Caco-2 (cell line): ENCODE measurements around the gene PAX5. TPM values are rescaled to one million over a fixed set of nuclear protein-coding genes. Genes with fewer than 3 reads are reported as not detected.

Experiments
- BruUV-seq: library from RNA; stranded (reverse); fragments of 400-500 nt; replicated peaks from 2 replicates; lab custom pipeline; 2021; lab: Mats Ljungman, UMichigan
- CTCF ChIA-PET: fragments of 300-600 bp; sonication (Branson Sonifier 250); formaldehyde crosslinking; loops from one replicate; lab custom pipeline; 2022; ENCODE audit warnings: antibody characterized with exemption; lab: Charles Lee
- POLR2A ChIA-PET: fragments of 300-600 bp; sonication (Branson Sonifier 250); formaldehyde crosslinking; loops from one replicate; lab custom pipeline; 2022; ENCODE audit warnings: antibody characterized with exemption; lab: Charles Lee
- DNase-seq, 2 experiments: peaks; one replicate each; pipeline versions ENCODE4 v3.0.0 to v3.0.0-alpha.2; 2020 to 2022
- H3K27me3 ChIP-seq: replicated peaks from 2 replicates; pipeline ENCODE4 v1.6.0; 2011; ENCODE audit warnings: low read length; ENCODE audit not compliant: control insufficient read depth, insufficient read depth
- H3K36me3 ChIP-seq: 2 replicates; pipeline ENCODE4 v1.5.1; 2011; ENCODE audit warnings: low read length; ENCODE audit not compliant: control insufficient read depth, insufficient read depth
- H3K4me1 ChIP-seq: fragments of 250-450 bp; sonication (Bioruptor Pico); 2 replicates; pipeline ENCODE4 v1.5.1; 2020; ENCODE audit warnings: mild to moderate bottlenecking
- H3K4me3 ChIP-seq: 2 replicates; pipeline ENCODE4 v1.5.1; 2011; ENCODE audit warnings: low read depth, mild to moderate bottlenecking, control low read depth, low read length
- H3K9me3 ChIP-seq: fragments of 250-450 bp; sonication (Bioruptor Pico); 2 replicates; pipeline ENCODE4 v1.5.1; 2020; ENCODE audit warnings: mild to moderate bottlenecking, moderate library complexity
- H3K27ac Mint-ChIP-seq: one replicate; pipeline ENCODE4 v1.8.0; 2022; ENCODE audit warnings: mixed read lengths; ENCODE audit not compliant: unreplicated experiment
- H3K27me3 Mint-ChIP-seq: one replicate; pipeline ENCODE4 v1.8.0; 2022; ENCODE audit warnings: mixed read lengths; ENCODE audit not compliant: insufficient read depth, unreplicated experiment
- H3K36me3 Mint-ChIP-seq: one replicate; pipeline ENCODE4 v1.8.0; 2022; ENCODE audit warnings: mild to moderate bottlenecking, mixed read lengths; ENCODE audit not compliant: insufficient read depth, unreplicated experiment
- H3K4me1 Mint-ChIP-seq: one replicate; pipeline ENCODE4 v1.8.0; 2022; ENCODE audit warnings: low read depth, mixed read lengths; ENCODE audit not compliant: unreplicated experiment
- H3K4me3 Mint-ChIP-seq: one replicate; pipeline ENCODE4 v1.8.0; 2022; ENCODE audit warnings: mild to moderate bottlenecking, moderate library complexity, mixed read lengths; ENCODE audit not compliant: unreplicated experiment
- H3K9me3 Mint-ChIP-seq: one replicate; pipeline ENCODE4 v1.8.0; 2022; ENCODE audit warnings: mixed read lengths; ENCODE audit not compliant: unreplicated experiment
- intact Hi-C: fragments of 100-400 bp; cut with micrococcal nuclease; formaldehyde crosslinking; loops from one replicate; pipeline ENCODE4 v1.10.0; 2022; ENCODE audit not compliant: unreplicated experiment
- total RNA-seq: library from RNA; stranded (reverse); gene quantifications from 2 replicates; pipeline ENCODE4 v1.2.3, GENCODE V29; 2022
- TF ChIP-seq, protein P1 (sequence below), 2 experiments: fragments of 200-600 bp in 1 of 2; IDR thresholded peaks; 1 replicate in 1 of 2; 2 replicates in 1 of 2; pipeline versions ENCODE4 v1.5.1 to v1.8.0; 2011 to 2022; ENCODE audit warnings: antibody characterized with exemption in 1 of 2, control low read depth in 1 of 2, inconsistent platforms in 1 of 2, low read depth in 1 of 2, low read length in 1 of 2, mild to moderate bottlenecking in 1 of 2, moderate library complexity in 1 of 2; ENCODE audit not compliant: insufficient read depth in 1 of 2, severe bottlenecking in 1 of 2, unreplicated experiment in 1 of 2

PAX5 gene
- total RNA-seq, 1 experiment from 2014 or later, result not detected

DNA sequence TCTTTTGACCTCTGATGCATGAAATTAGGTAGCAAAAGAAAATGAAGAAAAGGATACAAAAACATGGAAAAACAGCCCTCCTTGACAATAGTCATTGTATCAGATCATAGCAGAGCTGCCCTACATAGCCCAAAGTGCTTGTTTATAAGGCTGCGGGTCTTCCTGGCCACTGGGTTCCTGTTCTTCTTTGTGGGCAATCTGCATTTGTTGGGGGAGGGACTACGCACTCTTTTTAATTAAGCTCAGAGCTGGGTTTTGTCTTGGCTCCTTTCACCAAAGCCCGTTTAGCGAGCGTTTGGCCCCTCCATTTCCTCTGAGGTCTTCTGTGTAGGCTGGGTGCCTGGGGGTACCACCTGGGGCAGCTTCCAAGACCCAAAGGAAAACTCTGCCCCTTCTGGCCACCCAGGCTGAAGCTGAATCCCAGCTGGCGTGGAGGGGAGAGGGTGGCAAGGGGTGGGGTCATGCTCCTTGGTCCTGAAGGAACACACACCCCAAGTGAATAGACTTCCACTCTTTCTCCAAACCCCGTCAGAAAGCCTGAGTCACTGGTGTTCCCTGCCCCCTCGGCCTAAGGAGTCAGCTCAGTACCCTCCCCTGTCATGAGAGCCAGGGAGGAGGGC lies 6.5 kb upstream of the PAX5 start:
- Mint-ChIP-seq H3K27ac (no peak overlapping the region), H3K36me3 (no peaks in the 10 kb centered on the region), H3K4me1 (peaks cover 7% of the 10 kb centered on the region), H3K9me3 (no peaks in the 10 kb centered on the region), H3K27me3 (peaks cover 22% of the 10 kb centered on the region), H3K4me3 (no peak overlapping the region)
- intact Hi-C loops, result no loop called here
- Histone ChIP-seq H3K27me3 (peaks cover 2% of the 10 kb centered on the region), H3K9me3 (no peaks in the 10 kb centered on the region), H3K4me3 (no peak overlapping the region), H3K36me3 (no peaks in the 10 kb centered on the region), H3K4me1 (peaks cover 8% of the 10 kb centered on the region; the same call in 1 of the 2 replicates)
- no peak for DNase-seq
- ChIA-PET CTCF (no interaction called here), POLR2A (no interaction called here)
- TF ChIP-seq, protein P1, sequence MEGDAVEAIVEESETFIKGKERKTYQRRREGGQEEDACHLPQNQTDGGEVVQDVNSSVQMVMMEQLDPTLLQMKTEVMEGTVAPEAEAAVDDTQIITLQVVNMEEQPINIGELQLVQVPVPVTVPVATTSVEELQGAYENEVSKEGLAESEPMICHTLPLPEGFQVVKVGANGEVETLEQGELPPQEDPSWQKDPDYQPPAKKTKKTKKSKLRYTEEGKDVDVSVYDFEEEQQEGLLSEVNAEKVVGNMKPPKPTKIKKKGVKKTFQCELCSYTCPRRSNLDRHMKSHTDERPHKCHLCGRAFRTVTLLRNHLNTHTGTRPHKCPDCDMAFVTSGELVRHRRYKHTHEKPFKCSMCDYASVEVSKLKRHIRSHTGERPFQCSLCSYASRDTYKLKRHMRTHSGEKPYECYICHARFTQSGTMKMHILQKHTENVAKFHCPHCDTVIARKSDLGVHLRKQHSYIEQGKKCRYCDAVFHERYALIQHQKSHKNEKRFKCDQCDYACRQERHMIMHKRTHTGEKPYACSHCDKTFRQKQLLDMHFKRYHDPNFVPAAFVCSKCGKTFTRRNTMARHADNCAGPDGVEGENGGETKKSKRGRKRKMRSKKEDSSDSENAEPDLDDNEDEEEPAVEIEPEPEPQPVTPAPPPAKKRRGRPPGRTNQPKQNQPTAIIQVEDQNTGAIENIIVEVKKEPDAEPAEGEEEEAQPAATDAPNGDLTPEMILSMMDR (IDR thresholded peaks at IDR 0.05; ENCODE audit: insufficient read depth in 1 of 2, low read depth in 1 of 2, low read length in 1 of 2, severe bottlenecking in 1 of 2, unreplicated experiment in 1 of 2), result no peak
- no TSS peak for BruUV-seq

GRCh38 chr9:37038943-37039464 lies 4.9 kb upstream of the PAX5 start:
- CTCF ChIA-PET, result interaction anchor here (0.6 kb wide), 1 partner anchor 364 kb away, joined by 3 read pairs; no protein-coding TSS in a partner anchor
- no peaks in the 10 kb centered on the region for H3K36me3 ChIP-seq
- Mint-ChIP-seq H3K27me3 (peaks cover 22% of the 10 kb centered on the region), H3K9me3 (no peaks in the 10 kb centered on the region), H3K27ac (no peak overlapping the region), H3K36me3 (no peaks in the 10 kb centered on the region), H3K4me1 (peaks cover 7% of the 10 kb centered on the region), H3K4me3 (no peak overlapping the region)
- no peak for DNase-seq
- no peak overlapping the region for H3K4me3 ChIP-seq
- POLR2A ChIA-PET, result no interaction called here
- no peaks in the 10 kb centered on the region for H3K9me3 ChIP-seq
- intact Hi-C loops, result no loop called here
- no TSS peak for BruUV-seq
- TF ChIP-seq, protein P1 (IDR thresholded peaks at IDR 0.05; ENCODE audit: insufficient read depth in 1 of 2, low read depth in 1 of 2, low read length in 1 of 2, severe bottlenecking in 1 of 2, unreplicated experiment in 1 of 2), result no peak
- H3K27me3 ChIP-seq, result peaks cover 2% of the 10 kb centered on the region
- peaks cover 8% of the 10 kb centered on the region; the same call in 1 of the 2 replicates for H3K4me1 ChIP-seq

DNA sequence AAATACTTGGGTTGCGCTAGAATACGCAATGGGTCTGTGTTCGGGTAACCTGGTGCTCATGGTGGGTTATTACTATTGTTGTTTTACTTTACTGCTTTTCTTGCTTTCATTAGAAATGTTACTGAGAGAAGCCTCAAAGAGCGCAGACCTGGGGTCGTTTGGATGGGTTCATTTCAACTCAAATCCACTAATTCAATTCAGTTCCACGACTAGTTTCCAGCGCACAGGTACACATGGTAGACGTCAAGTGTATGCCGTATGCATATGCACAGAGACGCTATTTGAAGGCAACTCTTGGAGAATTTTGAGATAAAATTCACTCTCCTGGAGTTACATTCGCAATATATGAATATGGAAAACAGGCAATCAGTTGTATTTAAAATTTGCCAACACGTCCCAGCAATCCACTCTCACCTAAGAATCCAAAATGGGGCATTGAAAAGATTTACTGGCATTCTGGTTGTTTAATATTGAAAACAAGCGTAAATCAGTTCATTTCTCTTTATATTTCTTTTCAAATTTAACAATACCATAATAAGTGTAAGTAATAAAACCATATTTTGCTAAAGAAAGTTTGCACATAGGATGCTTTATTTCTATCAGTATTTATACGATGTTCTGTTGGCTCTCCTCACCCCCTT lies 4.4 kb upstream of the PAX5 start:
- no peak for DNase-seq
- no peaks in the 10 kb centered on the region for H3K9me3 ChIP-seq
- H3K4me1 ChIP-seq, result peaks cover 8% of the 10 kb centered on the region; the same call in 1 of the 2 replicates
- Mint-ChIP-seq H3K27me3 (peaks cover 22% of the 10 kb centered on the region), H3K4me3 (no peak overlapping the region), H3K36me3 (no peaks in the 10 kb centered on the region), H3K27ac (no peak overlapping the region), H3K9me3 (no peaks in the 10 kb centered on the region), H3K4me1 (peaks cover 7% of the 10 kb centered on the region)
- intact Hi-C loops, result no loop called here
- ChIA-PET CTCF (no interaction called here), POLR2A (no interaction called here)
- TF ChIP-seq, protein P1 (IDR thresholded peaks at IDR 0.05; ENCODE audit: insufficient read depth in 1 of 2, low read depth in 1 of 2, low read length in 1 of 2, severe bottlenecking in 1 of 2, unreplicated experiment in 1 of 2), result no peak
- no peak overlapping the region for H3K4me3 ChIP-seq
- peaks cover 2% of the 10 kb centered on the region for H3K27me3 ChIP-seq
- H3K36me3 ChIP-seq, result no peaks in the 10 kb centered on the region
- no TSS peak for BruUV-seq
